Metanephros (tissue), 1 donor: ENCODE measurements around the gene MCM5. TPM values are rescaled to one million over a fixed set of nuclear protein-coding genes. Genes with fewer than 3 reads are reported as not detected.

Source experiments
- total RNA-seq: library from RNA; depleted of rRNA; stranded (reverse); fragments of >200 nt; gene quantifications from one replicate; pipeline ENCODE4 v1.2.3, GENCODE V29; 2014

The MCM5 gene
- 77.0 TPM for total RNA-seq

DNA sequence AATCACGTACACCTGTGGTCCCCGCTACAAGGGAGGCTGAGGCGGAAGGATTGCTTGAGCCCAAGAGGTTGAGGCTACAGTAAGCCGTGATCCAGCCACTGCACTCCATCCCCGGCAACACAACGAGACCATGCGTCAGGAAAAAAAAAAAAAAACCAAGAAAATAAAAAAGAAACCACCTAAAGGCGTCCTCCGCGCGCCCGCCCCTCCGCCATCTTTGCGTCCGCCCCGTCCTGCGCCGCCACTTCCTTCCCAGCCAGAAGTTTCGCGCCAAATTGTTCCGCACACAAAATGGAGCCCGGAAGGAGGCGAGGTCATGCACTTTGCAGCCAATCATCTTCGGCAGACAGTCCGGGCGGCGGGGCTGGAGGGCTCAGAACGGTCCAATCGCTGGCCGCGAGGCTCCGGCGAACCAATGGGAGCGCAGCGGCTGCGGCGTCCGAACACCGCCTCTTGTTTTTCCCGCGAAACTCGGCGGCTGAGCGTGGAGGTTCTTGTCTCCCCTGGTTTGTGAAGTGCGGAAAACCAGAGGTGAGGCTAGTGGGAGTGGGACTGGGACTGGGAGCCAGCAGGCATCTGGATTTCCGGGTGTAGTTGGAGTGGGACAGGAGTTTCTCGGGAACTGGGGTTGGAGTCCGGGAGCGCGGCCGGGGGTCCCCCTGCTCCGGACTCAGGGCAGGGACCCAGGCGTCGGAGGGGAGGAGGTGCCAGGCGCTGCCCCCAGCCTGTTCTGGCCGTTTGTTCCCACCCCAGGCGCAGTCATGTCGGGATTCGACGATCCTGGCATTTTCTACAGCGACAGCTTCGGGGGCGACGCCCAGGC is at the start of gene MCM5:
Gene MCM5 (plus strand): TSS at position 463 of the 823 bp plus-strand sequence. CDS start 299 bp downstream, at position 762.

DNA sequence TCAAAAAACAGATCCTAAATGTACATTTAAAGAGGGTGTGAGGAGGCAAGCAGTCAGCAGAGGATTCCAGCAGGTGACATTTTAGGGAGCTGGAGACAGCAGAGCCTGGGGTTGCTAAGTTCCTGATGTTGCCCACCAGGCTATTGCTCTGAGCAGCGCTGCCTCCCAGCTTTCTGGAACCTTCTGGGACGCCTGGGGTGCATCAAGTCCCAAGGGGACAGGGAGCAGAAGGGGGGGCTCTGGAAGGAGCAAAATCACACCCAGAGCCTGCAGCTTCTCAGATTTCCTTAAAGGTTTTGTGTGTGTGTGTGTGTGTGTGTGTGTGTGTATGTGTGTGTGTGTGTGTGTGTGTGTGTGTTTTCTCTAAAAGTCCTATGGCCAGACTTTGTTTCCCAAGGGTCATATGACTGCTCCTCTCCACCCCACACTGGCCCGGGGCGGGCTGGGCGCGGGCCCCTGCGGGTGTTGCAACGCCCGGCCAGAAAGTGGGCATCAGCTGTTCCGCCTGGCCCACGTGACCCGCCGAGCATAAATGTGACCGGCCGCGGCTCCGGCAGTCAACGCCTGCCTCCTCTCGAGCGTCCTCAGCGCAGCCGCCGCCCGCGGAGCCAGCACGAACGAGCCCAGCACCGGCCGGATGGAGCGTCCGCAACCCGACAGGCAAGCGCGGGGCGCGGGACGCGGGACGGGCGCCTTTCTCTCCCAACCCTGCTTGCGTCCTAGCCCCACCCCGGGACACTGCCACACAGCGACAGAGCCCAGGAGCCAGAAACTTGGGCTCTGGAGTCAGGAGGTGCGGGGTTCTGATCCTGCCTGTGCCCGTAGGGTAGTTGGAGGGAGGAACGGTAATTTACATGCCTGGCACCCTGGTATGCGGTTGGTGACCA is 19.2 kb upstream of the MCM5 start, which contains the start of gene HMOX1:
Gene HMOX1 (plus strand): TSS at position 560 of the 887 bp plus-strand sequence. CDS start 78 bp downstream, at position 638.

Other genes with a start within 250 kb of the MCM5 start
- gene HMGXB4, start 142.6 kb upstream of the MCM5 start, total RNA-seq = 19.8 TPM
- 37.1 TPM for gene TOM1, start 100.2 kb upstream of the MCM5 start, total RNA-seq
- 28.5 TPM for gene HMOX1, start 19.0 kb upstream of the MCM5 start, total RNA-seq
- gene RASD2, start 140.7 kb downstream of the MCM5 start, total RNA-seq = 1.2 TPM
- 41.5 TPM for gene MB, start 217.2 kb downstream of the MCM5 start, total RNA-seq
- 7.6 TPM for gene APOL6, start 248.3 kb downstream of the MCM5 start, total RNA-seq